GM12878 (cell line): ENCODE results near the gene MARVELD1. TPM values are rescaled to one million over a fixed set of nuclear protein-coding genes. Genes with fewer than 3 reads are reported as not detected.

Experiments used
- ATAC-seq: fragments of 200-7000 bp; cut with Tn5 transposase; 3 replicates; pipeline ENCODE4 v1.9.1; 2020; ENCODE audit warnings: mild to moderate bottlenecking, moderate library complexity
- BruUV-seq: library from RNA; stranded (reverse); fragments of 400-500 nt; replicated peaks from 2 replicates; lab custom pipeline; 2021; lab: Mats Ljungman, UMichigan
- CTCF ChIA-PET: fragments of 300-600 bp; sonication (Branson Sonifier 250); formaldehyde crosslinking; extraction: SDS; loops from one replicate; lab custom pipeline; 2021; ENCODE audit warnings: inconsistent platforms; lab: Yijun Ruan, JAX
- POLR2A ChIA-PET: fragments of 350-600 bp; formaldehyde crosslinking; extraction: SDS; loops from one replicate; lab custom pipeline; 2021; ENCODE audit warnings: inconsistent platforms; lab: Charles Lee
- RAD21 ChIA-PET: fragments of 300-600 bp; sonication (Branson Sonifier 250); formaldehyde crosslinking; loops from one replicate; lab custom pipeline; 2023; ENCODE audit warnings: antibody characterized with exemption; ENCODE audit not compliant: unreplicated experiment; lab: Charles Lee
- SMC1A ChIA-PET: fragments of 300-600 bp; sonication (Branson Sonifier 250); formaldehyde crosslinking; loops from one replicate; lab custom pipeline; 2023; ENCODE audit not compliant: unreplicated experiment, uncharacterized antibody; lab: Charles Lee
- DNase-seq: peaks from one replicate; pipeline ENCODE4 v3.0.0-alpha.2; 2011; ENCODE audit warnings: low read depth, low spot score
- FAIRE-seq: peaks from 3 replicates; lab custom pipeline; 2011; peaks lifted over from hg19 to GRCh38; lab: Jason Lieb, UNC
- H2AFZ ChIP-seq: 2 replicates; pipeline ENCODE4 v1.6.0; 2011; ENCODE audit warnings: low read depth, low read length, control low read depth; ENCODE audit not compliant: control insufficient read depth
- H3K27ac ChIP-seq: 2 replicates; pipeline ENCODE4 v1.5.1; 2011; ENCODE audit warnings: control low read depth; ENCODE audit not compliant: control insufficient read depth, insufficient read depth
- H3K27me3 ChIP-seq, 2 experiments: replicated peaks in 1 of 2; 2 replicates each; pipeline versions ENCODE4 v1.6.0 to v1.6.1; 2011; ENCODE audit warnings: low read length in 1 of 2; ENCODE audit not compliant: control insufficient read depth in 2 of 2, insufficient read depth in 2 of 2
- H3K36me3 ChIP-seq, 2 experiments: 2 replicates each; pipeline ENCODE4 v1.5.1; 2011; ENCODE audit warnings: low read length in 1 of 2; ENCODE audit not compliant: control insufficient read depth in 2 of 2, insufficient read depth in 2 of 2
- H3K4me1 ChIP-seq: 2 replicates; pipeline ENCODE4 v1.6.1; 2011; ENCODE audit warnings: mild to moderate bottlenecking, low read length, moderate library complexity, mixed read lengths; ENCODE audit not compliant: control insufficient read depth, insufficient read depth
- H3K4me2 ChIP-seq: 2 replicates; pipeline ENCODE4 v1.6.0; 2011; ENCODE audit warnings: control low read depth; ENCODE audit not compliant: control insufficient read depth, insufficient read depth
- H3K4me3 ChIP-seq: fragments of 200-600 bp; sonication (generic); 2 replicates; pipeline ENCODE4 v1.5.1; 2016
- H3K79me2 ChIP-seq: 2 replicates; pipeline ENCODE4 v1.6.0; 2011; ENCODE audit warnings: low read length; ENCODE audit not compliant: control insufficient read depth, insufficient read depth
- H3K9ac ChIP-seq: 2 replicates; pipeline ENCODE4 v1.8.0; 2011; ENCODE audit warnings: low read length, control low read depth, mixed read lengths; ENCODE audit not compliant: control insufficient read depth, insufficient read depth
- H3K9me3 ChIP-seq: replicated peaks from 3 replicates; pipeline ENCODE4 v1.5.1; 2011; ENCODE audit warnings: mild to moderate bottlenecking, low read length; ENCODE audit not compliant: control insufficient read depth, insufficient read depth
- H4K20me1 ChIP-seq: 2 replicates; pipeline ENCODE4 v1.6.0; 2011; ENCODE audit not compliant: control insufficient read depth, insufficient read depth
- SUPT20H ChIP-seq: IDR thresholded peaks from 2 replicates; pipeline ENCODE4 v1.6.1; 2011; ENCODE audit warnings: low read depth, mild to moderate bottlenecking, low read length, moderate library complexity, borderline replicate concordance; ENCODE audit not compliant: control insufficient read depth
- WGBS: methylation state at CpG from one replicate; pipeline ENCODE4 v1.1.6; 2016; ENCODE audit warnings: low lambda C conversion rate; ENCODE audit not compliant: insufficient replicate concordance, insufficient coverage; ENCODE audit errors: missing lambda C conversion rate; 5-methylcytosine and 5-hydroxymethylcytosine counted together
- in situ Hi-C: fragments of 300-500 bp; cut with MboI; formaldehyde crosslinking; loops from 9 replicates; pipeline ENCODE4 v1.14.3; 2018; ENCODE audit warnings: mixed read lengths
- intact Hi-C: fragments of 100-400 bp; cut with micrococcal nuclease; formaldehyde crosslinking; loops from one replicate; pipeline ENCODE4 v1.14.2; 2022; ENCODE audit not compliant: unreplicated experiment
- polyA plus RNA-seq, 11 experiments: library from polyadenylated mRNA; depleted of rRNA in 4 of 11; unstranded in 6 of 11; stranded (reverse) in 5 of 11; fragments of >200 nt; fragmentation: Nextera tagmentation in 4 of 11; fragmentation: Illumina TruSeq in 1 of 11; extraction: Ambion mirVana in 4 of 11; extraction: Trizol in 1 of 11; gene quantifications; 1 replicate in 1 of 11; 2 replicates in 10 of 11; pipeline versions ENCODE4 v1.2.1 to v1.2.3, GENCODE V29; 2011 to 2016; ENCODE audit warnings: inconsistent platforms in 2 of 11, missing spikeins in 2 of 11, low read depth in 1 of 11
- total RNA-seq, 4 experiments: library from RNA; depleted of rRNA in 3 of 4; stranded (reverse); fragments of >200 nt in 3 of 4; fragmentation: Illumina TruSeq in 1 of 4; extraction: Trizol in 1 of 4; gene quantifications; 2 replicates each; pipeline versions ENCODE4 v1.2.1 to v1.2.3, GENCODE V29; 2013 to 2021
- TF ChIP-seq, protein P1 (sequence below), 3 experiments: IDR thresholded peaks in 2 of 3; conservative IDR thresholded peaks in 1 of 3; 2 replicates each; pipeline ENCODE4 v1.5.1; 2011; ENCODE audit warnings: low read depth in 3 of 3, low read length in 3 of 3, mild to moderate bottlenecking in 3 of 3, control low read depth in 2 of 3, moderate library complexity in 2 of 3, inconsistent platforms in 1 of 3, mixed read lengths in 1 of 3; ENCODE audit not compliant: control insufficient read depth in 2 of 3, insufficient read depth in 1 of 3; ENCODE audit errors: extremely low read depth in 1 of 3

The MARVELD1 gene
- total and polyA plus RNA-seq, 10 of the 15 experiments (the other 5 are each of a cell fraction or from before 2014, with no cell fraction given) = 0.54 to 8.4 (median 3.2) TPM

DNA sequence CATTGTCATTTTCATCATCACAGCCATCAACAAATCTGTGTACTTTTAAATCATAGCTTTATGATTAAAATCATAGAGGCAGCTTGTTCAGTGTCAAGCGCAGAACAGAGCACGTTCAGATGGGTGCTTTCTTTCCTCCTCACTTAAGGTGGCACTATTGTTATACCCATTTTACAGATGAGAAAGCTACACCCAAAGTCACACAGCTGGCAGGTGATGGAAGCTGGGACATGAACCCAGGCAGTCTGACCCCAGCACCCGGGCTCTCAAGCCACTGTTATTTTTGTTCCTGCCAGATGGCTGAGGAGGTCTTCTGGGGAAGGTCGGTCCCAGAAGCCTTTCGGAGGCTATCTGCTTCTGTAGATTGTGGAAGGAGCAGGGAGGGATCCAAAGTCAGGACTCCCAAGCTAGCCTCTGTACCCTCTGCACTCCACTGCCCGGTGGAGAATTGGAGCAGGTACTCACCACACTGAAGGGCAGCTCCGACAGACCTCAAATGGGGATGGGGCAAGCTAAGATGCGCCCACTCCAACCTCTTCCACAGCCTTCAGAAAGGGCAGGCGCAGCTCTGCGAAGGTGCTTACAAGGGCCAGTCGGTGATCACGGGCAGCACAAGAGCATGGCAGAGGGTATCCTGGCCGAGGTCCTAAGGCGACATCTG is 27.1 kb upstream of the MARVELD1 start:
- FAIRE-seq (no peak), DNase-seq (no peak), ATAC-seq (peak; percentile 50)
- TF ChIP-seq SUPT20H = no peak
- TF ChIP-seq, protein P1, sequence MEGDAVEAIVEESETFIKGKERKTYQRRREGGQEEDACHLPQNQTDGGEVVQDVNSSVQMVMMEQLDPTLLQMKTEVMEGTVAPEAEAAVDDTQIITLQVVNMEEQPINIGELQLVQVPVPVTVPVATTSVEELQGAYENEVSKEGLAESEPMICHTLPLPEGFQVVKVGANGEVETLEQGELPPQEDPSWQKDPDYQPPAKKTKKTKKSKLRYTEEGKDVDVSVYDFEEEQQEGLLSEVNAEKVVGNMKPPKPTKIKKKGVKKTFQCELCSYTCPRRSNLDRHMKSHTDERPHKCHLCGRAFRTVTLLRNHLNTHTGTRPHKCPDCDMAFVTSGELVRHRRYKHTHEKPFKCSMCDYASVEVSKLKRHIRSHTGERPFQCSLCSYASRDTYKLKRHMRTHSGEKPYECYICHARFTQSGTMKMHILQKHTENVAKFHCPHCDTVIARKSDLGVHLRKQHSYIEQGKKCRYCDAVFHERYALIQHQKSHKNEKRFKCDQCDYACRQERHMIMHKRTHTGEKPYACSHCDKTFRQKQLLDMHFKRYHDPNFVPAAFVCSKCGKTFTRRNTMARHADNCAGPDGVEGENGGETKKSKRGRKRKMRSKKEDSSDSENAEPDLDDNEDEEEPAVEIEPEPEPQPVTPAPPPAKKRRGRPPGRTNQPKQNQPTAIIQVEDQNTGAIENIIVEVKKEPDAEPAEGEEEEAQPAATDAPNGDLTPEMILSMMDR (IDR thresholded peaks at IDR 0.05 in 2 of 3, conservative IDR thresholded peaks at IDR 0.05 in 1 of 3; ENCODE audit: control insufficient read depth in 2 of 3, extremely low read depth in 1 of 3, insufficient read depth in 1 of 3, low read depth in 3 of 3, low read length in 3 of 3) = peak in 1 of 3 experiments; percentile 31; a peak in 1 of 6 replicates
- H3K4me3 ChIP-seq = peak overlapping the region; percentile 65
- no peaks in the 10 kb centered on the region; a peak in 1 of 4 replicates for H3K27me3 ChIP-seq
- POLR2A ChIA-PET = interaction anchor here (0.5 to 1.4 kb wide), 12 partner anchors 8 to 656 kb away, joined by 3 to 6 read pairs (median 3); partner anchors contain the start of genes MARVELD1 and ZFYVE27
- intact Hi-C loops (no loop called here), in situ Hi-C loops (no loop called here)
- no peaks in the 10 kb centered on the region for H3K79me2 ChIP-seq
- H3K36me3 ChIP-seq = no peaks in the 10 kb centered on the region
- CTCF ChIA-PET = interaction anchor here (0.9 to 11.3 kb wide), 19 partner anchors 10 to 476 kb away, joined by 3 to 124 read pairs (median 5); partner anchors contain the start of gene ZFYVE27
- BruUV-seq = no TSS peak
- WGBS = 17% methylated on average over 14 of the region's 14 CpGs
- no peaks in the 10 kb centered on the region for H4K20me1 ChIP-seq
- H3K4me1 ChIP-seq = peaks cover 18% of the 10 kb centered on the region
- H2AFZ ChIP-seq = peak overlapping the region; percentile 96
- peak overlapping the region; percentile 56 for H3K9ac ChIP-seq
- RAD21 ChIA-PET = interaction anchor here (0.7 to 3.3 kb wide), 16 partner anchors 9 to 355 kb away, joined by 3 to 24 read pairs (median 4); partner anchors contain the start of genes ANKRD2, PI4K2A and ZFYVE27
- H3K27ac ChIP-seq = no peak overlapping the region
- H3K9me3 ChIP-seq = no peaks in the 10 kb centered on the region
- H3K4me2 ChIP-seq = peak overlapping the region; percentile 99
- SMC1A ChIA-PET = interaction anchor here (0.6 to 5.9 kb wide), 13 partner anchors 9 to 355 kb away, joined by 3 to 38 read pairs (median 7); partner anchors contain the start of genes MARVELD1, RRP12 and ZFYVE27
